ENCODE data around the gene TWF2.

- TF ChIP-seq, protein P1, sequence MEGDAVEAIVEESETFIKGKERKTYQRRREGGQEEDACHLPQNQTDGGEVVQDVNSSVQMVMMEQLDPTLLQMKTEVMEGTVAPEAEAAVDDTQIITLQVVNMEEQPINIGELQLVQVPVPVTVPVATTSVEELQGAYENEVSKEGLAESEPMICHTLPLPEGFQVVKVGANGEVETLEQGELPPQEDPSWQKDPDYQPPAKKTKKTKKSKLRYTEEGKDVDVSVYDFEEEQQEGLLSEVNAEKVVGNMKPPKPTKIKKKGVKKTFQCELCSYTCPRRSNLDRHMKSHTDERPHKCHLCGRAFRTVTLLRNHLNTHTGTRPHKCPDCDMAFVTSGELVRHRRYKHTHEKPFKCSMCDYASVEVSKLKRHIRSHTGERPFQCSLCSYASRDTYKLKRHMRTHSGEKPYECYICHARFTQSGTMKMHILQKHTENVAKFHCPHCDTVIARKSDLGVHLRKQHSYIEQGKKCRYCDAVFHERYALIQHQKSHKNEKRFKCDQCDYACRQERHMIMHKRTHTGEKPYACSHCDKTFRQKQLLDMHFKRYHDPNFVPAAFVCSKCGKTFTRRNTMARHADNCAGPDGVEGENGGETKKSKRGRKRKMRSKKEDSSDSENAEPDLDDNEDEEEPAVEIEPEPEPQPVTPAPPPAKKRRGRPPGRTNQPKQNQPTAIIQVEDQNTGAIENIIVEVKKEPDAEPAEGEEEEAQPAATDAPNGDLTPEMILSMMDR (IDR thresholded peaks at IDR 0.05), result no peak
- no peak for TF ChIP-seq POLR2A (IDR thresholded peaks at IDR 0.05)
Observed at GRCh38 chr3:52256622-52257021, 17.7 kb upstream of the TWF2 start.

All from esophagus squamous epithelium (tissue), 4 donors.